ENCODE data around the gene FOSL2.

FOSL2 gene

DNA sequence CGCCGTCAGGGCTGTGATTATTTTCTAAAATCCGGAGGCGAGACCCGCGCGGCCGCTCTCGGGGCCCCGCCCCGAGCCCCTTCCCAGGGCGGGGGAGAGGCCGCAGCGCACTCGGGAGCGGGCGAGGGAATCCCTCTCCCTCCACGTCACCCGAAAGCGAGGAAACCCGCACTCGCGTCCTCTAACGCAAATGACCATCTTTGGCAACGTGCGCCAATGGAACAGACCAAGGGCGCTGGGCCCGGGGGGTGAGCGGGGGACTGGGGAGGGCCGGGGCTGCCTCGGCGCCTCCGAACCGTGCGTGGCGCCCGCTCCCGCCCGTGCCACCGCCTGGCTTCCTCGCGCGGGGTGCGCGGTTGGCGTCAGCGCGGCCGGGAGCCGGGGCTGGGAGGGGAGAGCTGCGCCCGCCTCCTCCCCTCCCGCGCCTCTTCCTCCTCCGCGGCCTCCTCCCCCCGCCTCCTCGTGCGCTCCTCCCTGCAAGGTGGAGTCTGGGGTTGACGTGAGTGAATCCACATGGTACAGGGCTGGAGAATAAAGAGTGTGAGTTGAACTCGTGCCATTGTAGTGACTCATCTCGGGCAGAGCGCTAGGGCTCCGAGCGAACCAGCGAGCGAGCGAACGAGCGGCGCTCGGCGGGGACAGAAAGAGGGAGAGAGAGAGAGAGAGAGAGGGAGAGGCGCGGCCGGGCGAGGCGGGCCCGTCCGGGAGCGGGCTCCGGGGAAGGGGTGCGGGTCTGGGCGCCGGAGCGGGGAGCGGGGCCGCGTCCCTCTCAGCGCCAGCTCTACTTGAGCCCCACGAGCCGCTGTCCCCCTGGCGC lies at the start of gene FOSL2:
Gene FOSL2, plus strand, starts transcription at position 562 of the 817 bp plus-strand sequence. CDS start 863 bp downstream, outside the sequence.
- peak within 1 kb of the TSS; percentile 74 for H3K4me3 ChIP-seq (ENCODE audit: low read length)
- no peak for TF ChIP-seq ZNF274 (IDR thresholded peaks at IDR 0.05; ENCODE audit: low read depth, low read length)

DNA sequence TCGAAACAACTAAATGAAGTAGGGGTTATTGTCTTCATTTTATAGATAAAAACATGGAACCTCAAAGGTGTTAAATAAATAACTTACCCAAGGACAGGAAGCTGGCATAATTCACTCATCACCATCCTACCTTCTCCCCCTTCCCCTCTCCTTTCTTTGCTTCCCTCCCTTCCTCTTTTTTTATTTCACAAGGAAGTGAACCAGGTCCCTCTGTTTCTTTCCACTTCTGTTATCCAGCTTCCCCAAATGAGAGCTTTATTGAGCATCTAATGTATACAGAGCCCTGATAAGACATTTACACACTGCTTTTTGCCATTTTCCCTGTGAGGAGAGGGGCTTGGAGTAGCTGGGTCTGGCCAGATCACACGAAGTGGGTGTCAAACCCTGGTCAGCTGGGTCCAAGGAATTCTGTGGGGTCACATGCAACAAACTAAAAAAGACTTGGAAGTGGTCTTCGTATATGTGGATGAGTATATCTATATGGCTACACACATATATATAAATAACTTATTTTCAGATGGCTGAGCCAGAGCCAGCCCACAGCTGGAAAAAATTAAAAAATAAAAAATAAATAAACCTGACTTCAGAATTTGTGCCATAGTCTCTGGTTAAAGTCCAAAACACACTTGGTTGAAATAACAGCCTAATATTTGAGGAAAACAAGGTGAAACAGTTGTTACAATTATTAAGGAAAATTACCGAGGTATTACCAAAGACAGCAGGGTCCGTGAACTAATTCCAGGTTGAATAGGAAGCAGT lies 49.3 kb upstream of the FOSL2 start:
- TF ChIP-seq ZNF274 (IDR thresholded peaks at IDR 0.05; ENCODE audit: low read depth, low read length): no peak

DNA sequence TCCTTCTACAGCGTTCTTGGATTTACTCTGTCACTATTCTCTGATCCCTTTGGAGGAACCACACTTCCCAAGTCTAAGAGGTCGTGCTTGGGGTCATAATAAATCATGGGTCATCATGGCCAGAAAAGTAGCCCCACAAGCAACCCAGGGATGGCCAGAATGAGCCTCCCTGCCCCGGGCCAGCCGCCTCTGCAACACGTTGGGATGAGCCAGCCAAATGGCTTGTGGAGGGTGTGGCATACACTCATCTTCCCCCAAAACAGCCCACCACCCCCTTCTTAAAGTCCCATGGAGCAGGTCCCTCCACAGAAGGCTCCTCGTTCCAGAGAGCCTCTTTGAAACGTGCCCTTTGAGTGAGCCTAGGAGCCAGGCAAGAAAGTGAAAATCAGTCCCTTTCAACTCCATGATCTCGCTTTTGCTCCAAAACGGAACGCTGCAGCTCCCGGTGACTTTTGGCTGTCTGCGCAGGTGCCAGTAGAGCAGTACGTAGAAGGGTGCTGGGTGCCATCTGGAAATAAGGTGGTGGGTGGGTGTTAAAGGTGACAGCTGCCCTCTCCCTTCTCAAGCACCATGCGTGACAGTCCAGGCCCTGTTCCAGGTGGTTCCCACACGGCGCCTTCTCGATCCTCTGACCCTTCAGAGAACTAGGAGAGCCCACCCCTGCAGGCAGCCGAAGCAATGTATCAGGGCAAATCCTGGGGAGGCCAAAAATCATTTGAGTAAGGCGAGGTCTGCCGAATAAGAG lies 48.5 kb upstream of the FOSL2 start:
- TF ChIP-seq ZNF274 (IDR thresholded peaks at IDR 0.05; ENCODE audit: low read depth, low read length): no peak
- no peak overlapping the region for H3K4me3 ChIP-seq (ENCODE audit: low read length)

More for the DNA sequence above, 49.3 kb upstream of the FOSL2 start:
- no peak overlapping the region for H3K4me3 ChIP-seq (ENCODE audit: low read length)

DNA sequence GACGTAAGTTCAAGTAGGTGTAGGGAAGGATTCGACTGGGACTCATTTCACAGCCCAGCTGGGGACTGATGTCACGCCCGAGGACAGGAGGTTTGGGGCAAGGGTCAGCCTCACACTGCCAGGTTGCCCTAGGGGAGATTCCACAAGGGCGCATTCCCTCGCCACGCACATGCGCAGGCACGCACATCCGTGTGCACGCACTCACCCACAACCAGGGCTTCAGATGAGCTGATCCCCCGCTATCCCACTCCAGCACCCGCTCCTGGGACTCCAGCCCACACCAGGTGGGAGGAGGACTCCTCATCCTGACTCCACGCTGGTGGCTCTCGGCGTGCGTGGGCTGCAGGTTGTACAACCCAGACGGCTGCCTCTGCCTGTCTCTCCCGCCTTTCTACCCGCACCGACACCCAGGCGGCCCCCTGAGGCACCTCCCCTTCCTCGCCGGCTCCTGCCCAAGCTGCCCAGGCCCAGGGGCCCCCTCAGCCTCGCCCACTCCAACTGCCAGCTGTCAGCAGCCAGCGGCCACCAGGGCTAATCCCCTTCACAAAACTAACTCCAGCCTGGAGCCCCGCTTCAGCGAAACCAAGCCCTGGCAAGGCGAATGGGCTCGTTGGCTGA lies 47.8 kb upstream of the FOSL2 start:
- no peak overlapping the region for H3K4me3 ChIP-seq (ENCODE audit: low read length)
- no peak for TF ChIP-seq ZNF274 (IDR thresholded peaks at IDR 0.05; ENCODE audit: low read depth, low read length)

DNA sequence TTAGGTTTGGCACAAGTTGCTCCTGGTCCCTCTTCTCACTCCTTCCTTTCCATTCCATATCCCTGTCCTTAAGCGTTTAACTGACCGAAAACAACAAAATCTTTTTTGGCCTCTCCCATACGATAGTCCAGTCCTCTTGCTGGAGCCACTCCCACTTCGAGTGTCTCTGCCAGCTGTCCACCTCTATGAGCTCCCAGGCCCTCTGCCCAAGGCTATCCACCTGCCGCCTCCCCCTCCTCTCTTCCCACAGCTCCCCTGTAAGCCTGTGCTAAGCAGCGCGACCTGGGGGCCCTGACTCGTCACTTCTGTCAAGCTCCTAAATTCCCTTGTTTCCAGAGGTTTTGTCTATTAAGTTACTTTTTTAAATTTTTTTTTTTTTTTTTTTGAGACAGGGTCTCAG lies 47.0 kb upstream of the FOSL2 start:
- H3K4me3 ChIP-seq (ENCODE audit: low read length): no peak overlapping the region
- TF ChIP-seq ZNF274 (IDR thresholded peaks at IDR 0.05; ENCODE audit: low read depth, low read length): no peak

DNA sequence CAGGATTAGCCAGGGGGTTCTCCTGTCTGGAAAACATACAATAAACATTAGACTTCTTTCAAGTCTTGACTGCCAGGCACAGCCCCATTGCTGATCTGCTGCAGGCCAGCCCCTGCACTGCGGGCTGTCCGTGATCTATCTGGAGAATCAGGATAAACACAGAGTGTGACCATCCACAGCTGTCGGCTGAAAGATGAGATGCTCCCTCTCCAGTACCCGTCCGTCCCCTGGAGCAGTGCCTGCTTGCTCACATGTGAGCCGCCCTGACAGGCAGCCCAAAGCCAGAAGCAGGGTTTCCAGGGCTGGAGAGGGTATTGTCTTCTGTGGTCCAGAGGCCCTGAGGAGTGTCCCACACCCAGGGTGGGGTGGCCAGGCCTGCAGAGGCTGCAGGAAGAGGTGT lies 46.1 kb upstream of the FOSL2 start:
- no peak for TF ChIP-seq ZNF274 (IDR thresholded peaks at IDR 0.05; ENCODE audit: low read depth, low read length)
- no peak overlapping the region for H3K4me3 ChIP-seq (ENCODE audit: low read length)

DNA sequence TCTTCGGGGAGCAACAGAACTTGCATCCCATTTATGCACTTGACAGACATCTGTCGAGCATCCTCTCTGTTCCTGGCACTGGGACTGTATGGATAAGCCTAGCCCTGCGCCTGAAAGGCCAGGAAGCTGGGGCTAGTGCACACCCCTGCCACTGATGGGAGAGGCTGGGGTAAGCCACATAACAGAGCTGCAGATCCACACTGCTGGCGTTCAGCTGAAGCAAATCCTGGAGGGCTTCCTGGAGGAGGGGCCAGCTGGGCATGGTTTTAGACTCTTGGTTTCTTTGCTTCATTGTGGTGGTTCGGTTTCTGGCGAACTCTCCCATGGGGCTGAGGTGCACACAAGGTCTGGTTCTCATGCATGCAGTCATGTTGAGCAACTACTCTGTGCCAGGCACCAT lies 45.5 kb upstream of the FOSL2 start:
- H3K4me3 ChIP-seq (ENCODE audit: low read length): no peak overlapping the region
- TF ChIP-seq ZNF274 (IDR thresholded peaks at IDR 0.05; ENCODE audit: low read depth, low read length): no peak

DNA sequence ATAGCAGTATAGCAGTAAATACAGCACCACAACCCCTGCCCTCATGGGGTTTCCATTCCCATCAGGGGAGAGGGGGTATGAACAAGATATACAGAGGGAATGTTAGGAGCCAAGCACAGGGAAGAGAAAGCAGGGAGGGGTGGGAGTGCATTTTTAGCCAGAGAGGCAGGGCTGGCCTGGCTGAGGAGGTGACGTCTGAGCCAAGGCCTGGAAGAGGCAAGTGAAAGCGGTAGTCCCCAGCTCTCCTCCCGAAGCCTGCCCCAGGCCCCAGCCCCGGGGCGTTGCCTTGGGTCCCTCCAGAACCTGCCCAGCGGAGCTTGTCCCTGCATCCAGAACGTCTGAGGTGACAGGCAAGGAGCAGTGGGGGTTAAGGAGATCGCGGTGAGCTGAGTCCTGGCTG lies 45.1 kb upstream of the FOSL2 start:
- H3K4me3 ChIP-seq (ENCODE audit: low read length): no peak overlapping the region
- no peak for TF ChIP-seq ZNF274 (IDR thresholded peaks at IDR 0.05; ENCODE audit: low read depth, low read length)

DNA sequence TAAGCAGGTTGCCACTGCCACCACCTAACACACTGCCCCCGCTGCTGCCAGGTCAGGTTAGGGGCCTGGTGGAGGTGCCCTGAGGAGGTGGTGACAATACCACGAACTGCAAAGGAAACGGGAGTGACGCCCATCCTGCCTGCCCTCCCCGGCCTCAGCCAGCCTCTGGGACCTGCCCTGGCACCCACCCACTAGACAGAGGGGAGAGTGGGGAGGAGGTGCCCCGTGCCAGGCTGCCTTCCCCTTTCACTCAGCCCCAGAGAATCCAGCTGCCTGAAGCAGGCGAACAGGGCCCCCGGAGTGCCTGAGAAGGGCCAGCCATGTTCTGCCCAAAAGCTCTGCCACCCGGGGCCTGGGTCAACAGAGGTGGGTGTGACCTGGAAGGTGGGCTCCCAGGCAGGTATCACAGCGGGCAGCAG lies 44.5 kb upstream of the FOSL2 start:
- no peak overlapping the region for H3K4me3 ChIP-seq (ENCODE audit: low read length)
- TF ChIP-seq ZNF274 (IDR thresholded peaks at IDR 0.05; ENCODE audit: low read depth, low read length): no peak

DNA sequence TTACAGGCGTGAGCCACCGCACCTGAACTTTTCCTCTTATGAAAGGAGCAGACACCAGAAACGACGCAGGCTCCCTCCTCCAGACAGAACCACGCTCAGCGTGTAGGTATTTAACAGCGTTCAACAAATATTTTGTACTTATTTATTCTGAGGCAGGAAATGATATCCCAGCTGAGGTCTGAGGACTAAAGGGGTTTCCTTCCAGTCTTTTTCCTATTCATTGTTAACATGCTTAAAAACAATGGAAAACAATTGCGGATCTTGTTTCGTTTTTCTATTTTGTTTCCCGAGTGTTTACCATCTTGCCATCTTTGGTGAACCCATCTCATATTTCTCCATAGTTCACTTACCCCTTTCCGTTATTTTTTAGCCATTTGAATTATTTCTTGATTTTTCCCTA lies 43.7 kb upstream of the FOSL2 start:
- TF ChIP-seq ZNF274 (IDR thresholded peaks at IDR 0.05; ENCODE audit: low read depth, low read length): no peak
- no peak overlapping the region for H3K4me3 ChIP-seq (ENCODE audit: low read length)

DNA sequence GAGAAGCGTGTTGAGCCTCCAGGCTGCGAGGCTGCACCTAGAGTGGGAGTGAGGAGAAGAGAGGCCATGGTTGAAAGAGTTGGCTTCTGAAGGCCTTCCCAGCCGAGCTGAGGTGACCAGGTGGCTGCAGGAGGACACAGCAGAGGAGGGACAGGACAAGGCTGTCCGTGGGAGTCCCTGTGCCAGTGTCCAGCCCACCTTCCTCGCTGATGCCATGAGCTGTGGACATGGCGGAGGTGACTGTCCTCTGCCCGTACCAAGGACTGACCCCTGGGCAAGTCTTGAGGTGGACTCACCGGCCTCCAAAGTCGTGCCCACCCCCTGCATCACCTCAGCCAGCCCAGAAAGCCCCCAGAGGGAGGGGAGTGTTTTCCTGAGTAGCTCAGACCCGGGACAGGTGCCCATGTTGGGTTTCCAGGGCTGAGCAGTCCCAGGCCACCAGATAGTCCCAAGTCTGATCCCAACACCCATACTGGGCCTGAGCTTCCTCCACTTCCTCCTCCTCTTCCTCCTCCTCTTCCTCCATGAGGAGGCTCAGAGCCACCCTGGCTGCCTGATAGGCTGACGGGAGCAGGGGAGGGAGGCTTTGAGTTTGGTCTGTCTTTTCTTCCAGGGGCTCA lies 43.0 kb upstream of the FOSL2 start:
- TF ChIP-seq ZNF274 (IDR thresholded peaks at IDR 0.05; ENCODE audit: low read depth, low read length): no peak
- H3K4me3 ChIP-seq (ENCODE audit: low read length): no peak overlapping the region

DNA sequence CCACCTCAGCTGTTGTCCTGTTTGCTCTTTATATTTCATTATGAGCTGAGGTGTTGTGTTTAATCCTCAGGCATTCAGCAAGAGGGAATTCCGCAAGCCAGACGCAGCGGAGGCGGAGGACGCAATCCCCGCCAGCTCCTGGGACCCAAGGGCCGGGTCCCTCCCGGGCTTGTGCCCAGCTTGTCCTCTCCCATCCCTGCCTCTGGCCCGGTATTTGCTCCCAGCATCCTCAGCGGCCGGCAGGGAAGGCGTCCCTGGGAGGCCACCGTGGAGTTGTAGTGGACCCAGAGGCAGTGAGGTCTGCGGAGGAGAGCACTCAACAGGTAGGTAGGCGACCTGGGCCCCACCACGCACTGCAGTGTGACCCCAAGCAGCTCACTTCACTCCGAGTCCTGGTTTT lies 42.5 kb upstream of the FOSL2 start:
- no peak for TF ChIP-seq ZNF274 (IDR thresholded peaks at IDR 0.05; ENCODE audit: low read depth, low read length)
- H3K4me3 ChIP-seq (ENCODE audit: low read length): no peak overlapping the region

DNA sequence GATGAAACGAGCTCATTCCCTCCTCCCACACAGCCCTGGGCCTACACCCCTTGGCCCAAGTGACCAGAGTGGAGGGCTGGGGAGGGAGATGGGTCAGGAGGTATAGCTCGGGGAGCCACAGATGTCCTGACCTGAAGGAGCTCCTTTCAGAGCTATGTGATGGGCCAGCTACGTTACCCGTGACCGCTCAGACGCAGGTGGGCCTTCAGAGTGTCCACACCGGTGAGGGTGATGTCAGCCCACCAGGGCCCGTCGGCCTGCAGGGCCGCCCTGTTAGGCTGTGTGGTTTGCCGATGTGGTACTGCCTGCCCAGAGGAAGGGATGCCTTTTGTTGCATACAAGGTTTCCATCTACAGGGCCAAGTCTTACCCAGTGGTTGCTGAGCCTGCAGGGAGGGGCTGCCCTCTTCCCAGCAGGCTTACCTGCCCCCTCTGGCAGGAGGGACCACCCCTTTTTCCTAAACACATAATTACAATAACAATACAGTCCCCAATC lies 41.8 kb upstream of the FOSL2 start:
- no peak for TF ChIP-seq ZNF274 (IDR thresholded peaks at IDR 0.05; ENCODE audit: low read depth, low read length)

More for the DNA sequence above, 41.8 kb upstream of the FOSL2 start:
- no peak overlapping the region for H3K4me3 ChIP-seq (ENCODE audit: low read length)

Measured in GM08714 (cell line).